ENCODE measurements around the gene ATXN1. TPM values are rescaled to one million over a fixed set of nuclear protein-coding genes. Genes with fewer than 3 reads are reported as not detected.
"Not testable (repeated sequence)": the region's sequence is repeated elsewhere in the genome, so short reads cannot be mapped to it uniquely, and the experiment has no call there.

ATXN1 gene
- total and polyA plus RNA-seq, 2 experiments from 2014 or later = 4.8 to 9.1 TPM

- TF ChIP-seq ETS1 (IDR thresholded peaks at IDR 0.05) = no peak
- no peak for TF ChIP-seq CTCF (conservative IDR thresholded peaks at IDR 0.05; ENCODE audit: low read depth in 2 of 2)
- no peak for TF ChIP-seq POLR2AphosphoS5 (IDR thresholded peaks at IDR 0.05; ENCODE audit: low read depth)
Measured at GRCh38 chr6:16264785-16265184, 496.5 kb downstream of the ATXN1 start (continued).

- not testable (repeated sequence) for H3K79me2 ChIP-seq (replicated peaks; ENCODE audit: insufficient read depth); H3K36me3 Mint-ChIP-seq (ENCODE audit: low read depth); ATAC-seq; H3K9me2 ChIP-seq (ENCODE audit: insufficient read depth); H4K20me1 ChIP-seq (replicated peaks; ENCODE audit: insufficient read depth); H3K4me2 ChIP-seq; H3F3A ChIP-seq (replicated peaks; ENCODE audit: low read depth); H2AFZ ChIP-seq; H3K4me3 Mint-ChIP-seq; H3K27me3 ChIP-seq (ENCODE audit: insufficient read depth); H3K36me3 ChIP-seq (ENCODE audit: insufficient read depth); H3K27ac ChIP-seq (ENCODE audit: low read depth); H3K27ac Mint-ChIP-seq; H3K9me3 Mint-ChIP-seq; H3K4me1 ChIP-seq (ENCODE audit: insufficient read depth); H3K4me3 ChIP-seq; H3K27me3 Mint-ChIP-seq (ENCODE audit: insufficient read depth, low read depth, poor library complexity); DNase-seq (ENCODE audit: low spot score)
- peaks cover 20% of the 10 kb centered on the region for H3K4me1 Mint-ChIP-seq
Measured at GRCh38 chr6:16263464-16264099, 497.7 kb downstream of the ATXN1 start.

GRCh38 chr6:16262773-16263172, 498.5 kb downstream of the ATXN1 start:
- not testable (repeated sequence) for H3K9me2 ChIP-seq (ENCODE audit: insufficient read depth)

GRCh38 chr6:16260602-16261001, 500.7 kb downstream of the ATXN1 start:
- H3K27ac Mint-ChIP-seq; H3K4me2 ChIP-seq; H3K79me2 ChIP-seq (replicated peaks; ENCODE audit: insufficient read depth); H3K4me3 Mint-ChIP-seq; H3K36me3 Mint-ChIP-seq (ENCODE audit: low read depth); H3K27me3 ChIP-seq (ENCODE audit: insufficient read depth); H3F3A ChIP-seq (replicated peaks; ENCODE audit: low read depth); H3K4me3 ChIP-seq; H3K36me3 ChIP-seq (ENCODE audit: insufficient read depth); ATAC-seq; H3K27ac ChIP-seq (ENCODE audit: low read depth); H3K9me3 Mint-ChIP-seq; H3K27me3 Mint-ChIP-seq (ENCODE audit: insufficient read depth, low read depth, poor library complexity); H3K9me2 ChIP-seq (ENCODE audit: insufficient read depth); H4K20me1 ChIP-seq (replicated peaks; ENCODE audit: insufficient read depth); DNase-seq (ENCODE audit: low spot score); H2AFZ ChIP-seq: not testable (repeated sequence)
- peaks cover 18% of the 10 kb centered on the region; the same call in 1 of the 2 replicates for H3K4me1 ChIP-seq (ENCODE audit: insufficient read depth)
- peaks cover 29% of the 10 kb centered on the region for H3K4me1 Mint-ChIP-seq

More at GRCh38 chr6:16262773-16263172, 498.5 kb downstream of the ATXN1 start:
- H3K36me3 ChIP-seq (ENCODE audit: insufficient read depth); H4K20me1 ChIP-seq (replicated peaks; ENCODE audit: insufficient read depth); ATAC-seq; H2AFZ ChIP-seq; H3K27me3 Mint-ChIP-seq (ENCODE audit: insufficient read depth, low read depth, poor library complexity); H3F3A ChIP-seq (replicated peaks; ENCODE audit: low read depth); H3K4me3 Mint-ChIP-seq; H3K36me3 Mint-ChIP-seq (ENCODE audit: low read depth); DNase-seq (ENCODE audit: low spot score); H3K4me2 ChIP-seq; H3K79me2 ChIP-seq (replicated peaks; ENCODE audit: insufficient read depth); H3K27ac Mint-ChIP-seq; H3K27ac ChIP-seq (ENCODE audit: low read depth); H3K27me3 ChIP-seq (ENCODE audit: insufficient read depth); H3K9me3 Mint-ChIP-seq; H3K4me3 ChIP-seq: not testable (repeated sequence)
- H3K4me1 Mint-ChIP-seq = peaks cover 28% of the 10 kb centered on the region
- H3K4me1 ChIP-seq (ENCODE audit: insufficient read depth) = peaks cover 16% of the 10 kb centered on the region; the same call in 1 of the 2 replicates

GRCh38 chr6:16259604-16260003, 501.7 kb downstream of the ATXN1 start:
- H3K4me1 ChIP-seq (ENCODE audit: insufficient read depth) = peaks cover 18% of the 10 kb centered on the region; the same call in 1 of the 2 replicates
- not testable (repeated sequence) for H3K36me3 Mint-ChIP-seq (ENCODE audit: low read depth); H3K9me2 ChIP-seq (ENCODE audit: insufficient read depth); H3K9me3 Mint-ChIP-seq; H2AFZ ChIP-seq; H3K27me3 Mint-ChIP-seq (ENCODE audit: insufficient read depth, low read depth, poor library complexity); H3K36me3 ChIP-seq (ENCODE audit: insufficient read depth); H3K4me3 Mint-ChIP-seq; H4K20me1 ChIP-seq (replicated peaks; ENCODE audit: insufficient read depth); H3K4me3 ChIP-seq; H3K4me2 ChIP-seq; H3K27me3 ChIP-seq (ENCODE audit: insufficient read depth); H3K27ac ChIP-seq (ENCODE audit: low read depth); DNase-seq (ENCODE audit: low spot score); ATAC-seq; H3K79me2 ChIP-seq (replicated peaks; ENCODE audit: insufficient read depth); H3K27ac Mint-ChIP-seq; H3F3A ChIP-seq (replicated peaks; ENCODE audit: low read depth)
- peaks cover 26% of the 10 kb centered on the region for H3K4me1 Mint-ChIP-seq

All from GM23338 (cell line).